Measurements from ENCODE around the gene CFTR.
"Not testable (repeated sequence)": the region's sequence is repeated elsewhere in the genome, so short reads cannot be mapped to it uniquely, and the experiment has no call there.

The CFTR gene

DNA sequence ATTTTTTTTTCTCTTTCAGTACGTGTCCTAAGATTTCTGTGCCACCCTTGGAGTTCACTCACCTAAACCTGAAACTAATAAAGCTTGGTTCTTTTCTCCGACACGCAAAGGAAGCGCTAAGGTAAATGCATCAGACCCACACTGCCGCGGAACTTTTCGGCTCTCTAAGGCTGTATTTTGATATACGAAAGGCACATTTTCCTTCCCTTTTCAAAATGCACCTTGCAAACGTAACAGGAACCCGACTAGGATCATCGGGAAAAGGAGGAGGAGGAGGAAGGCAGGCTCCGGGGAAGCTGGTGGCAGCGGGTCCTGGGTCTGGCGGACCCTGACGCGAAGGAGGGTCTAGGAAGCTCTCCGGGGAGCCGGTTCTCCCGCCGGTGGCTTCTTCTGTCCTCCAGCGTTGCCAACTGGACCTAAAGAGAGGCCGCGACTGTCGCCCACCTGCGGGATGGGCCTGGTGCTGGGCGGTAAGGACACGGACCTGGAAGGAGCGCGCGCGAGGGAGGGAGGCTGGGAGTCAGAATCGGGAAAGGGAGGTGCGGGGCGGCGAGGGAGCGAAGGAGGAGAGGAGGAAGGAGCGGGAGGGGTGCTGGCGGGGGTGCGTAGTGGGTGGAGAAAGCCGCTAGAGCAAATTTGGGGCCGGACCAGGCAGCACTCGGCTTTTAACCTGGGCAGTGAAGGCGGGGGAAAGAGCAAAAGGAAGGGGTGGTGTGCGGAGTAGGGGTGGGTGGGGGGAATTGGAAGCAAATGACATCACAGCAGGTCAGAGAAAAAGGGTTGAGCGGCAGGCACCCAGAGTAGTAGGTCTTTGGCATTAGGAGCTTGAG is at the start of gene CFTR:
TSS of gene CFTR (plus strand) at position 801 of the 830 bp plus-strand sequence. CDS start 70 bp downstream, outside the sequence.
- DNase-seq (ENCODE audit: low spot score) = no peak

DNA sequence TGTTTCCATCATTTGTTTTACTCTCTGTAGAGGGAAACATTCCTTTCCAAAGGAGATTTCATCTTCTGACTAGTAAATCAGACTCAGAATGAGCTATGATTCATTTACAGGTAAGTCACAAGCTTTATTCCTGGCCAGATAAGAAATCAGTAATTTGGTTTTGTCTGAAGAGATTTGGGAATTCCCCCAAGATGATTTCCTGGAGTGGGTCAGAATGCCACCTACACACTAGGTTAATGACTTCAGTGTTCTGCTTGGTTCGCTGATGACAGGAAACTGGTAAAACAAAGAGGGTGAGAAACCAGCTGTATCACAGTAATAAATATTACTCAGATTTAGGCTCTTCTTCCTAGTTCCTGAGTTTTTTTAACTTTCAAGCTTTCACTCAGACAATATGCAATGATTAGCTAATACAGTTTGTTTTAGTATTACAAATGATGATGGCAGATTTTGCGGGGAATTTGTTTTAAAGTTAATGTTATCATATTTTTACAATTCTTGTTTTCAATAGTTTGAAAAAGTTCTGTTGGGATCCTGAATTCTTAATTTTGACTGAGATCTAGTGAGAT is 44.3 kb upstream of the CFTR start:
- DNase-seq (ENCODE audit: low spot score) = no peak

DNA sequence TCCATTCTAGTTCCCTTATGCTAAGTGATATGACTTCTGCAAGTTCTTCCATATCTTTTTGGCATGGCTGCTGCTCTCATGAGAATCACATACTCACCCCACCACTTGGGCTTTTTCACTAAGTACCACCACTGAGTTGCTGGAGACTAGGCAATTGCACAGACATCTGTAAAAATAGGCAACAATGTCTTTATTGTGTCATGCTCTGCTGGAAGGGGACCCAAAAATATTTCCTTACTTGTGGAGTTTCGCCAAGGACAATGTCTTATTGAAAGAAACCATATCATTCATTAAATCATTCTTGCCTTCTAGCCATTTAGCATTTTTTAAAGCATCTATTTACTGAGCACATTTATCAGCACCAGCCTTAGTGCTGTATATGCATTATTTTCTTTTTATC is 35.2 kb upstream of the CFTR start:
- no peak for DNase-seq (ENCODE audit: low spot score)

DNA sequence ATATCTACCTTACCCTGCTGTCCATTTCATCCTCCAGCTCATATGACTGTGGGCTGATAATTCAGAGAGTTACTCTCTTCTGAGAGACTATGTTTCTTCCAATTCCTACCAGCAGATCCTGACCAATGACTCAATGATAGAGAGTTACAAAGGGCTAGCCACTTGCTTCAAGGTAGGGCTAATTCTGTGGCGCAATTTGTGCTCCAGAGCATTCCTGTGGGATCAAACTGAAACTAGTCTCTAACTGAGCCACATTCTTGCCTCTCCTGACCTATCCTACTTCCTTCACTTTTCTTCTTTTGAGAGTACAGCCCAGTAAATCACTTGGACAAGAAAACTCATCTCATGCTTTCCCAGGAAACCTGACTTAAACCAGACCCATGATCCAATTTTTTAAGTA is 34.6 kb upstream of the CFTR start:
- DNase-seq (ENCODE audit: low spot score) = no peak

DNA sequence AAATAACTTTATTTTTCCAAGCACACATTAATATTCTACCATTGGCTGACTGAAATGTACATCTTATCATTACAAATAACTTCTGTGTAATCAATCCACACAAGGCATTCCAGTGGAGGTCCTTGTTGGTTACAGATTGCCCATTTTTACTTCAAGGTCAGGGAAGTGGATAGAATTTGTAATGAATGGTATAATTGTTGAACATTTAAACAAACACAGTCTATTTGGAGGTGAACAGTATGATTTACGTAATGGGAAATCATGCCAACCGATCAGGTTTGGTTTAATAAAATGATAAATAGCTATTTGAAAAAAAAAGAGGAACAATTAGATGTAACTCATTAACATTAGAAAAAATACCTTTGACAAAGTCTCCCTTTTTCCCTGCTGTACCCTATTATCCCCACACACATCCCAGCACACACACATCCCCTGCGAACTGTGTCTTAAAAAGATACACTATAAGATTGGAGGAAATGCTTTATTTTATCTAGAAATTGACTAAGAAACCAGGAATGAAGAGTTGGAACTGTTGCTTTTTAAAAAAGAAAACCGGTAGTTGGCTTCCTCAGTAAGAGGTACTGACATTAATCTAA is 33.5 kb upstream of the CFTR start:
- no peak for DNase-seq (ENCODE audit: low spot score)

DNA sequence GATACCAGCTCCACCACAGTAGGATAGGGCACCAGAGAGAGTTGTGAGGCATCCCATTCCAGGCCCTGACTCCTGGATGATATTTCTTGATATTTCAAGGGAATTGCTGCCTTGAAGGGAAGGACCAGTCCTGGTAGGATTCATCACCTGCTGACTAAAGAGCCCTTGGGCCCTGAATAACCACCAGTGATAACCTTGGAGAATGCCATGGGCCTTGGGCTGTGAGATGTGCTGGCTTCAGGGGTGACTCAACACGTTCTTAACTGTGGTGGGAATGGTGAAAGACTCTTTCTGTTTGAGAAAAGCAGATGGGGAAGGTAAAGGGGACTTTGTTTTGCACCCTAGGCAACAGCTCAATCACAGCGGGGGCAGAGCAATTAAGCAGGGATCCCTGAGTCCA is 31.2 kb upstream of the CFTR start:
- no peak for DNase-seq (ENCODE audit: low spot score)

GRCh38 chr7:117458977-117459583 is 20.7 kb upstream of the CFTR start:
- DNase-seq (ENCODE audit: low spot score) = no peak

- DNase-seq (ENCODE audit: low spot score) = no peak
These were observed 20.1 kb upstream of the CFTR start for GRCh38 chr7:117459735-117460134.

DNA sequence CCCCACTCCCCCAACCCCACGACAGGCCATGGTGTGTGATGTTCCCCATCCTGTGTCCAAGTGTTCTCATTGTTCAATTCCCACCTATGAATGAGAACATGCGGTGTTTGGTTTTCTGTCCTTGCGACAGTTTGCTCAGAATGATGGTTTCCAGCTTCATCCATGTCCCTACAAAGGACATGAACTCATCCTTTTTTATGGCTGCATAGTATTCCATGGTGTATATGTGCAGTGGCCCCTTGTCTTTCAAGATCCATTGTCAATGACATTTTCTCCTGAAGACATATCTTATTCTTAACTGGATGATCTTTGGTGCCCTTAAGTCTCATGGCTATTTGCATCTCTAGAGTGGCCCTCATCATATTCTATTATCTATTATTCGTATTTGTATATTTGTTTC is 19.0 kb upstream of the CFTR start:
- DNase-seq (ENCODE audit: low spot score) = not testable (repeated sequence)

- DNase-seq (ENCODE audit: low spot score) = no peak
These were observed 11.7 kb upstream of the CFTR start for GRCh38 chr7:117468174-117468573.

DNA sequence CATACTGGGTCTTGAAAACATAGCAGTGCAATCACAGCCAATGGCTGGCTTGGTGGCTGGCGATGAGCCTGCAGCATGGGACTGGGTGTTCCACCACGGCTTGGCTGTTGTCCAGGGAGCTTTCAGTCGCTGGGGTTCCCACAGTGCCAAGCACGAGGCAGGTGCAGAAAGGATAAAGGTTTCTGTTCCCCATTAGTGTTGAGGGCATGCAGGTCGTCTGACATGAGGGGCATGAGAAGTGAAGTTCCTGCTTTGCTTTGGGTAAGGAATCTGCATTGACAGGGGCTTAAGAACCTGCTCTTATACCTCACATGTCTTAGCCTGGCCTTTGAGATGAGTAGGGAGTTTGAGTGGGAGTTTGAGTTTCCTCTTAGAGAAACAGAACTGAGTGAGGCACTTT is 9.0 kb upstream of the CFTR start:
- no peak for DNase-seq (ENCODE audit: low spot score)

DNA sequence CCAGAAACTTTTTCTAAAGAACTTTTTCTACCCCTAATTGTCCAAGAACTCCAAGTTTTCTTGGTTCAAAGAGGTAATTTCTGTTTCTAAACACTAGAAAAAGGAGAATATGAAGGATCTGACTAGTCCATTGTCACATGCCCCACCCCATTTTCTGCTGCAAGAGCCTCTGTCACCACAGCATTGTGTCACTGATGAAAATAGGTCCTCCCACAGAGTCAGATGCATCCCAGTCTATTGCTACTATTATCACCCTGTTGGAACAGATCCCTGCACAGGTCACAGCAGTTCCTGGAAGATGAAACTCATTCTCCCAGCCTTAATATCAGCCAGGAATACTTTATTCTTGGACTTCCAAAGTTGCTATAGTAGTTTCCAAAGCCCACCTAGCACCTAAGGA is 7.5 kb upstream of the CFTR start:
- no peak for DNase-seq (ENCODE audit: low spot score)

DNA sequence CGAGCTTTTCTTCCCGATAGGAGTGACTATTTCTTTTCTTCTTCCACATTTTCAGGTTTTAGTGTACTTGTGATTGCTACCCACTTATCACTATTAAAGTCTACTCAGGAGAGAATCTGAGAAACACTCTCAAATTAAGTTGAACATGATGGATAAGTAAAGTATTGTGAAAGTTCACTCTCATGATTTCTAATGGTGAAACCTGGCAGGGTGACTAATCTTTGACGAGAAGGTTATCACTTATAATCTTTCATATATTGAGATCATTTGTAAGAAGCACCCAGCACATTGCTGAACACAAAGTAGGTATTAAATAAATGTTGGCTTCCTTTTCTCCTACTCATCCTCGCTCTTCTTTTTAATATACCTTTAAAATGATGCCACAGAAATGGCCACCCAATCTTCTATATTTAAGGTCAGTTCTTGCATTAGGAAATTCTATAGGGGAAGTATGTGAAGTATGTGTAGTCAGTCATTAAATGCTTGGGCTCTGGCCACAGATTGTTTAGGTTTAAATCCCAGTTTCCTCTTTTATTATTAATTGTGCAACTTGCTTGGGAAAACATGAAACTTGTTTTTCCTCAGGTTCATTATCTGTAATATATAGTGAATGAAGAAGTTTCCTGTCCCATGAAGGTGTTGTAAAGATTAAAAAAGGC is 3.1 kb upstream of the CFTR start:
- DNase-seq (ENCODE audit: low spot score) = no peak

GRCh38 chr7:117478836-117479224 is 995 bp upstream of the CFTR start:
- no peak for DNase-seq (ENCODE audit: low spot score)

- DNase-seq (ENCODE audit: low spot score) = no peak
These were observed 184 bp downstream of the CFTR start for GRCh38 chr7:117480055-117480362.

DNA sequence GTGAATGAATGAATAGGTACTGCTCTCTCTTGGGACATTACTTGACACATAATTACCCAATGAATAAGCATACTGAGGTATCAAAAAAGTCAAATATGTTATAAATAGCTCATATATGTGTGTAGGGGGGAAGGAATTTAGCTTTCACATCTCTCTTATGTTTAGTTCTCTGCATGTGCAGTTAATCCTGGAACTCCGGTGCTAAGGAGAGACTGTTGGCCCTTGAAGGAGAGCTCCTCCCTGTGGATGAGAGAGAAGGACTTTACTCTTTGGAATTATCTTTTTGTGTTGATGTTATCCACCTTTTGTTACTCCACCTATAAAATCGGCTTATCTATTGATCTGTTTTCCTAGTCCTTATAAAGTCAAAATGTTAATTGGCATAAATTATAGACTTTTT is 1.2 kb downstream of the CFTR start:
- no peak for DNase-seq (ENCODE audit: low spot score)

DNA sequence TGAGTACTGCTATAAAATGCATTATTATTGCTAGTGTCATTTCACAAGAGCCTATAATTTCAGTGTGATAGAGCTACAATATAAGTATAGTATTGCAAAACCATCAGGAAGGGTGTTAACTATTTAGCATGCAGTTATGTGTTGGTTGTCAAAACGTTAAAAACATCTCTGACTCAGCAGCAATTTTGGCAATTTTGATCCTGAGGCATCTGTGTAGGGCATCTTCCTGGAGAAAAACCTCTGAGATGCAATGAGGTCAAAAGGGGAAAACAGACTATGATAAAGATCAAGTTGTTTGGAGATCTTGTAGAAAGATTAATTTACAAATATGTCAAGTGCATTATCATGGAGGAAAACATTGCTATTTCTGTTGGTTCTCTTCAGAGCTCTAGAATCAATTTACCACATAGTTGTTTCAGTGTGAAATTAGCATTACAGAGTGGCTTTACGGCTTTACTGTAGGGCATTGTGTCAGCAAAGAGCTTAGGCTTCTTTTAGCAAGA is 5.3 kb downstream of the CFTR start:
- DNase-seq (ENCODE audit: low spot score) = no peak

DNA sequence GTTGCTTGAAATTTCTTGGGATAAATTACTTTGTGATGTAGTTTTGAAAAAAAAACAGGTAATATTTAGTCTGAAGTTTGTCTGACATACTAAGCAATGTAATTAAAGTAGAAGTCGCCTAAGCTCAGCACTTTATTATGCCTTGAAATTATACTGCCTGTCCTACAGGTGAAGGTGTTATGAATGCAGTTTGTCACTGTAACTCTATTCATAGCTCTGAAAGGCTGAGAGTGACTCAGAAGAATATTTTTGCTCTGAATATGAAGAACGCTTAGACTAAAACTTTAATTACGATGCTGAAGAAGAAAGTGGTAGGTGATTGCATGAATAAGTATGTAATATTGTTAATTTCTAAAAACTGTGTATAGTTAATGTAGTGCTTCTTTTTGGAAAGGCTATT is 9.2 kb downstream of the CFTR start:
- DNase-seq (ENCODE audit: low spot score) = peak; percentile 62

GRCh38 chr7:117489430-117489829 is 9.6 kb downstream of the CFTR start:
- DNase-seq (ENCODE audit: low spot score) = no peak

- no peak for DNase-seq (ENCODE audit: low spot score)
These were observed 10.1 kb downstream of the CFTR start for GRCh38 chr7:117489911-117490310.

DNA sequence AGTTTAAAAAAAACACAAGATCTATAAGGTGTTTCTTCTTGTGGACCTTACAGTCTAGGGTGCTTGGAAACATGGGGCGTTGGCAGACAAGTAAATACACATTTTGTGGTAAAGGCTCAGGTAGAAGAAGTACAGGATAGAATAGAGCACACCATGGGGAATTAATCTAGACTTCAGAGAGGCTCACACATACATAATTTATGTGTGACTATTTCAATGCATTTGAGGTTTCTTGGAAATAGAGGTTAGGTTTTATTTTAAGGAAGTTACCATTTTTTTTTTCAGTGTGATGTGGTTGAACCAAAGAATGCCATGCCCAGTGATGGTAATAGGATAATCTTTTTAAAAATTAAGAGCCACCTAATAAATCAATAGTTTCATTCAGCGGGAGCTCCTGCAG is 12.8 kb downstream of the CFTR start:
- no peak for DNase-seq (ENCODE audit: low spot score)

- DNase-seq (ENCODE audit: low spot score) = no peak
These were observed 13.6 kb downstream of the CFTR start for GRCh38 chr7:117493460-117493859.

- no peak for DNase-seq (ENCODE audit: low spot score)
These were observed 15.5 kb downstream of the CFTR start for GRCh38 chr7:117495308-117495707.
